Osteoblast (primary cell): Measurements from ENCODE around the gene DNAAF5. TPM values are rescaled to one million over a fixed set of nuclear protein-coding genes. Genes with fewer than 3 reads are reported as not detected.
"Not testable (repeated sequence)": the region's sequence is repeated elsewhere in the genome, so short reads cannot be mapped to it uniquely, and the experiment has no call there.

ENCODE experiments used
- DNase-seq: peaks from one replicate; pipeline ENCODE4 v3.0.0; 2011; ENCODE audit warnings: low spot score, mixed read lengths; ENCODE audit not compliant: insufficient read length; ENCODE audit errors: missing footprints
- H2AFZ ChIP-seq: 2 replicates; pipeline ENCODE4 v1.6.0; 2011; ENCODE audit warnings: mild to moderate bottlenecking, low read length
- H3K27ac ChIP-seq: 2 replicates; pipeline ENCODE4 v1.5.1; 2011; ENCODE audit warnings: mild to moderate bottlenecking, low read depth, low read length, moderate library complexity
- H3K27me3 ChIP-seq: 2 replicates; pipeline ENCODE4 v1.6.0; 2012; ENCODE audit warnings: mild to moderate bottlenecking, control low read depth, inconsistent platforms, low read length, moderate library complexity; ENCODE audit not compliant: insufficient read depth
- H3K36me3 ChIP-seq: 2 replicates; pipeline ENCODE4 v1.5.1; 2011; ENCODE audit warnings: mild to moderate bottlenecking, low read length, control low read depth, moderate library complexity; ENCODE audit not compliant: insufficient read depth
- H3K4me1 ChIP-seq: 2 replicates; pipeline ENCODE4 v1.5.1; 2011; ENCODE audit warnings: mild to moderate bottlenecking, low read length, control low read depth, moderate library complexity; ENCODE audit not compliant: insufficient read depth
- H3K4me2 ChIP-seq: 2 replicates; pipeline ENCODE4 v1.6.0; 2011; ENCODE audit warnings: mild to moderate bottlenecking, low read length; ENCODE audit not compliant: insufficient read depth
- H3K4me3 ChIP-seq: fragments of 200-600 bp; sonication (generic); 3 replicates; pipeline ENCODE4 v1.5.1; 2012; ENCODE audit warnings: mild to moderate bottlenecking, low read length, inconsistent platforms; ENCODE audit not compliant: insufficient read depth
- H3K79me2 ChIP-seq: 2 replicates; pipeline ENCODE4 v1.6.0; 2012; ENCODE audit warnings: mild to moderate bottlenecking, low read length, control low read depth, inconsistent platforms; ENCODE audit not compliant: insufficient read depth
- H3K9me3 ChIP-seq: 2 replicates; pipeline ENCODE4 v1.5.1; 2011; ENCODE audit warnings: low read depth, low read length, control low read depth
- H4K20me1 ChIP-seq: 2 replicates; pipeline ENCODE4 v1.6.0; 2012; ENCODE audit warnings: mild to moderate bottlenecking, low read length, control low read depth; ENCODE audit not compliant: insufficient read depth
- total RNA-seq: library from RNA; depleted of rRNA; stranded (reverse); fragments of >200 nt; gene quantifications from 2 replicates; pipeline ENCODE4 v1.2.3, GENCODE V29; 2012
- TF ChIP-seq, protein P1 (sequence below): IDR thresholded peaks from 2 replicates; pipeline ENCODE4 v1.5.1; 2011; ENCODE audit warnings: mild to moderate bottlenecking, low read depth, low read length, moderate library complexity; ENCODE audit errors: extremely low read depth

The DNAAF5 gene
- total RNA-seq, 1 donor = 22.4 TPM

DNA sequence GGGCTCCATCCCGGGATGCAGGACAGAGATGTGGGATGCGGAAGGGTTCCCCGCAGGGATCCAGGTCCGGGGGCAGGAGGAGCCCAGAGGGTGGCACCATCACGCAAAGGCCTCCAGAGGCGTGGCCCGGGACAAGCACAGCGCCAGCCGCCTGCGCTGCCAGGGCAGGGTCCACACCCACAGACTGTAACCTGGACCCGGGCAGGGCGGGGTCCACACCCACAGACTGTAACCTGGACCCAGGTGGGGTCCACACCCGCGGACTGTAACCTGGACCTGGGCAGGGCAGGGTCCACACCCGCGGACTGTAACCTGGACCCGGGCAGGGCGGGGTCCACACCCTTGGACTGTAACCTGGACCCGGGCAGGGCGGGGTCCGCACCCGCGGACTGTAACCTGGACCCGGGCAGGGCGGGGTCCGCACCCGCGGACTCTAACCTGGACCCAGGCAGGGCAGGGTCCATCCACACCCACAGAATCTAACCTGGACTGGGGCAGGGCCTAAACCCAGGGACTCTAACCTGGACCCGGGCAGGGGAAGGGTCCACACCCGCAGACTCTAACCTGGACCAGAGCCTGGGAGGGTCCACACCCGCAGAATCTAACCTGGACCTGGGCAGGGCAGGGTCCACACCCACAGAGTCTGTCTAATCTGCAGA is 68.3 kb downstream of the DNAAF5 start:
- no peaks in the 10 kb centered on the region for H4K20me1 ChIP-seq
- no peaks in the 10 kb centered on the region for H3K27me3 ChIP-seq
- no peak overlapping the region for H2AFZ ChIP-seq
- TF ChIP-seq, protein P1, sequence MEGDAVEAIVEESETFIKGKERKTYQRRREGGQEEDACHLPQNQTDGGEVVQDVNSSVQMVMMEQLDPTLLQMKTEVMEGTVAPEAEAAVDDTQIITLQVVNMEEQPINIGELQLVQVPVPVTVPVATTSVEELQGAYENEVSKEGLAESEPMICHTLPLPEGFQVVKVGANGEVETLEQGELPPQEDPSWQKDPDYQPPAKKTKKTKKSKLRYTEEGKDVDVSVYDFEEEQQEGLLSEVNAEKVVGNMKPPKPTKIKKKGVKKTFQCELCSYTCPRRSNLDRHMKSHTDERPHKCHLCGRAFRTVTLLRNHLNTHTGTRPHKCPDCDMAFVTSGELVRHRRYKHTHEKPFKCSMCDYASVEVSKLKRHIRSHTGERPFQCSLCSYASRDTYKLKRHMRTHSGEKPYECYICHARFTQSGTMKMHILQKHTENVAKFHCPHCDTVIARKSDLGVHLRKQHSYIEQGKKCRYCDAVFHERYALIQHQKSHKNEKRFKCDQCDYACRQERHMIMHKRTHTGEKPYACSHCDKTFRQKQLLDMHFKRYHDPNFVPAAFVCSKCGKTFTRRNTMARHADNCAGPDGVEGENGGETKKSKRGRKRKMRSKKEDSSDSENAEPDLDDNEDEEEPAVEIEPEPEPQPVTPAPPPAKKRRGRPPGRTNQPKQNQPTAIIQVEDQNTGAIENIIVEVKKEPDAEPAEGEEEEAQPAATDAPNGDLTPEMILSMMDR = no peak
- H3K9me3 ChIP-seq = no peaks in the 10 kb centered on the region
- no peak for DNase-seq
- H3K4me3 ChIP-seq = no peak overlapping the region
- no peak overlapping the region for H3K4me2 ChIP-seq
- H3K79me2 ChIP-seq = no peaks in the 10 kb centered on the region
- no peaks in the 10 kb centered on the region for H3K4me1 ChIP-seq
- H3K27ac ChIP-seq = no peak overlapping the region
- H3K36me3 ChIP-seq = no peaks in the 10 kb centered on the region

DNA sequence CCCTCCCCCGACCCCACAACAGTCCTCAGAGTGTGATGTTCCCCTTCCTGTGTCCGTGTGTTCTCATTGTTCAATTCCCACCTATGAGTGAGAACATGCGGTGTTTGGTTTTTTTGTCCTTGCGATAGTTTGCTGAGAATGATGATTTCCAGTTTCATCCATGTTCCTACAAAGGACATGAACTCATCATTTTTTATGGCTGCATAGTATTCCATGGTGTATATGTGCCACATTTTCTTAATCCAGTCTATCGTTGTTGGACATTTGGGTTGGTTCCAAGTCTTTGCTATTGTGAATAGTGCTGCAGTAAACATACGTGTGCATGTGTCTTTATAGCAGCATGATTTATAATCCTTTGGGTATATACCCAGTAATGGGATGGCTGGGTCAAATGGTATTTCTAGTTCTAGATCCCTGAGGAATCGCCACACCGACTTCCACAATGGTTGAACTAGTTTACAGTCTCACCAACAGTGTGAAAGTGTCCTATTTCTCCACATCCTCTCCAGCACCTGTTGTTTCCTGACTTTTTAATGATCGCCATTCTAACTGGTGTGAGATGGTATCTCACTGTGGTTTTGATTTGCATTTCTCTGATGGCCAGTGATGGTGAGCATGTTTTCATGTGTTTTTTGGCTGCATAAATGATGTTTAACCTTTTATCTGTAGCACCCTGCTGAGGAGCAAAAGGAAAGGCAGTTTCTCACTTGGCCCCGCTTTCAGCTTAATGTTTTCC is 70.1 kb downstream of the DNAAF5 start:
- H3K4me2 ChIP-seq, H3K4me1 ChIP-seq, H3K4me3 ChIP-seq, H3K27me3 ChIP-seq, H3K79me2 ChIP-seq, H3K9me3 ChIP-seq, DNase-seq, H3K36me3 ChIP-seq, H2AFZ ChIP-seq, H4K20me1 ChIP-seq, H3K27ac ChIP-seq: not testable (repeated sequence)

DNA sequence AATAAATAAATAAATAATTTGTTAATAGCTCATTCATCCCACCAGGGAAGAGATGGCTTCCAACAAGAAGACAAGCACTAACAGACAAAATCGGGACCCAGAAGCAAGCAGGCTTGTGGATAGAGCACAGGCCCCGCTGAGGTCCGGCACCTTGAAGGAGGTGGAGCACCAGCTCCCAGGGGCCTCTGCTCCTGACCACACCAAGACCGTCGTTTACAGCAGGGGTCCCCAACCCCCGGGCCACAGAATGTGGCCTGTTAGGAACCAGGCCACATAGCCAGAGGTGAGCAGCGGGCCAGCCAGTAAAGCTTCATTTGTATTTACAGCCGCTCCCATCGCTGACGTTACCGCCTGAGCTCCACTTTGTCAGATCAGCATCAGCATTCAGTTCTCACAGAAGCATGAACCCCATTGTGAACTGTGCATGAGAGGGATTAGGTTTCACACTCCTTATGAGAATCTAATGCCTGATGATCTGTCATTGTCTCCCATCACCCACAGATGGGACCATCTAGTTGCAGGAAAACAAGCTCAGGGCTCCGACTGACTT is 72.5 kb downstream of the DNAAF5 start:
- no peak overlapping the region for H3K4me3 ChIP-seq
- H3K36me3 ChIP-seq = no peaks in the 10 kb centered on the region
- H3K4me2 ChIP-seq = no peak overlapping the region
- TF ChIP-seq, protein P1 = no peak
- DNase-seq = no peak
- H3K79me2 ChIP-seq = no peaks in the 10 kb centered on the region
- H3K27ac ChIP-seq = no peak overlapping the region
- H2AFZ ChIP-seq = no peak overlapping the region
- no peaks in the 10 kb centered on the region for H3K9me3 ChIP-seq
- H3K4me1 ChIP-seq = no peaks in the 10 kb centered on the region
- H3K27me3 ChIP-seq = no peaks in the 10 kb centered on the region
- H4K20me1 ChIP-seq = no peaks in the 10 kb centered on the region

DNA sequence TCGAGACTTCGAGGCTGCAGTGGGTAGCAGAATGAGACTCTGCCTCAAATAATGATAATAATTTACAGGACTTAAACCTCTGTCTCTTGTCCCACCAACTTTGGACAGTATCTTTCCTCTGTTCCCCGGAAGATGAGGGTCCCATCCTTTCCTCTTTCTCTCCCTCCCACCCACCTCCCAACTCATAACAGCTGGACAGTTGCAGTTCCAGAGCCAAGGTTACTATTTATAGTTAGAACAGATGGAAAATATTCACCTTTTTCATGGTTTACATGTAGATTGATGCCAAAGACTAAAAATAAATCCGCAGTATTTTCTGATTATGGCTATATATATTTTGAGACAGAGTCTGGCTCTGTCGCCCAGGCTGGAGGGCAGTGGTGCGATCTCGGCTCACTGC is 74.2 kb downstream of the DNAAF5 start:
- Histone ChIP-seq H2AFZ (no peak overlapping the region), H3K4me2 (no peak overlapping the region), H3K27me3 (no peaks in the 10 kb centered on the region), H4K20me1 (no peaks in the 10 kb centered on the region), H3K4me3 (no peak overlapping the region), H3K4me1 (no peaks in the 10 kb centered on the region), H3K9me3 (no peaks in the 10 kb centered on the region), H3K36me3 (no peaks in the 10 kb centered on the region), H3K27ac (no peak overlapping the region), H3K79me2 (no peaks in the 10 kb centered on the region)
- TF ChIP-seq, protein P1 = no peak
- DNase-seq = peak; percentile 56

DNA sequence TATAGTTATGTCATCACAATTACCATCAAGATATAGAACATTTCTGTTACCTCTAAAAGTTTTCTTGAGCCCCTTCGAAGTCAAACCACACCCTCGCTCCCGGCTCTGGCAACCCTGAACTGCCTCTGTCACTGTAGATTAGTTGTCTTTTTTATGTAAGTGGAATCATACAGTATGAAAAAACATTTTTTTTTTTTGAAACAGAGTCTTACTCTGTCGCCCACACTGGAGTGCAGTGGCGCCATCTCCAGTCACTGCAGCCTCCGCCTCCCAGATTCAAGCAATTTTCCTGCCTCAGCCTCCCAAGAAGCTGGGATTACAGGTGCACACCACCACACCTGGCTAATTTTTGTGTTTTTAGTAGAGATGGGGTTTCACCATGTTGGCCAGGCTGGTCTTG is 74.9 kb downstream of the DNAAF5 start:
- H3K27ac ChIP-seq, H3K4me1 ChIP-seq: not testable (repeated sequence)

More for the DNA sequence above, 74.9 kb downstream of the DNAAF5 start:
- not testable (repeated sequence) for H4K20me1 ChIP-seq, H3K4me3 ChIP-seq, DNase-seq, H3K36me3 ChIP-seq, H2AFZ ChIP-seq, H3K4me2 ChIP-seq, H3K9me3 ChIP-seq, H3K27me3 ChIP-seq, H3K79me2 ChIP-seq
